BLaER1 (cell line): ENCODE data around the gene TMEM108.
A peak's percentile ranks its signal among the peaks of the same experiment; 100 is the strongest.

Experiments
- H3K27ac ChIP-seq: shearing (Covaris generic); formaldehyde crosslinking; 2 replicates; pipeline ENCODE4 v1.8.1; 2022
- H3K27me3 ChIP-seq: shearing (Covaris generic); formaldehyde crosslinking; 2 replicates; pipeline ENCODE4 v1.8.1; 2022
- H3K36me3 ChIP-seq: shearing (Covaris generic); formaldehyde crosslinking; 2 replicates; pipeline ENCODE4 v1.8.1; 2022
- H3K4me1 ChIP-seq: shearing (Covaris generic); formaldehyde crosslinking; 2 replicates; pipeline ENCODE4 v1.8.1; 2022
- H3K4me2 ChIP-seq: shearing (Covaris generic); formaldehyde crosslinking; 2 replicates; pipeline ENCODE4 v1.8.1; 2022
- H3K4me3 ChIP-seq: shearing (Covaris generic); formaldehyde crosslinking; 2 replicates; pipeline ENCODE4 v1.8.1; 2022
- H3K9ac ChIP-seq: shearing (Covaris generic); formaldehyde crosslinking; 2 replicates; pipeline ENCODE4 v1.8.1; 2022
- H3K9me3 ChIP-seq: shearing (Covaris generic); formaldehyde crosslinking; 2 replicates; pipeline ENCODE4 v1.8.1; 2022
- H4K20me1 ChIP-seq: shearing (Covaris generic); formaldehyde crosslinking; 2 replicates; pipeline ENCODE4 v1.8.1; 2022
- Cebpa-rat ChIP-seq: shearing (Covaris generic); IDR thresholded peaks from 2 replicates; pipeline ENCODE4 v1.8.1; 2022

Gene TMEM108

DNA sequence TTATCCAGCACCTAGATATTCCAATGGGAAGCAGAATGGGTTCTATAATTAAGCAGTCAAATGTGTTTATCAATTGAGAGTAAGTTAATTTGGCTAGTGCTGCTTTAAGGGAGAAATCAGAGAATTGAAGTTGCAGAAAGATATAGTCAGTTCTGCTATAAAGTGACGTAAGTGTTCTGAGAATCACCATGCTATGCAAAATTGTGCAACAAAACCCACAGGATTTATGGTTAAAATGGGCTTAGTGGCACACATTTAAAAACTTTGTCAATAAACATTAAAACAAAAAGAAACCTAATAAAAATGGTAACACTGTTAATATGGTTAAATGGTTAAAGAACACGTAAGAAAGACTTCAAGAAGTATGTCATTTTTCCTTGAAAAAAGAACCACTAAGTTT lies 74.5 kb downstream of the TMEM108 start:
- H3K27ac ChIP-seq: no peak overlapping the region
- no peaks in the 10 kb centered on the region for H3K27me3 ChIP-seq
- no peak overlapping the region for H3K4me3 ChIP-seq
- H4K20me1 ChIP-seq: no peaks in the 10 kb centered on the region
- H3K9ac ChIP-seq: no peak overlapping the region
- H3K36me3 ChIP-seq: no peaks in the 10 kb centered on the region
- no peaks in the 10 kb centered on the region for H3K9me3 ChIP-seq
- H3K4me2 ChIP-seq: no peak overlapping the region
- H3K4me1 ChIP-seq: peaks cover 47% of the 10 kb centered on the region
- TF ChIP-seq Cebpa-rat: no peak

DNA sequence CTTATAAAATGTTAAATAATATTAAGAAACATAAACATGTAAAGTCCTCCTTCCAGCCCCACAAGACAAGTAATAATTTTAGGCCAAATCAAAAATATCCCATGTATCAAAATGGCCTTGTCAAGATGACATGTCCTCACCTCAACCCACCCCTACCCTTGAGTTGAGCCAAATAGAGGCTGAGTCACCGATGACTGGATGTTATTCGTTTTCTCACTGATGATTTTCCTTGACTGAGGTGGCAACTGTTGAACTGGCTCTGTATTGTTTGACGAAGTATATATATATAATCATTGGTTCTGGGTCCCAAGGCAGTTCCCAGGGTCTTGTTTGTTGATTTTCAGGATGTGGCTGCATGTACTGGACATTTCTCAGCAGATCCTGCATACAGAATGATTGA lies 75.3 kb downstream of the TMEM108 start:
- H3K9ac ChIP-seq: no peak overlapping the region
- peak overlapping the region; percentile 39 for H3K4me2 ChIP-seq
- no peaks in the 10 kb centered on the region for H3K36me3 ChIP-seq

DNA sequence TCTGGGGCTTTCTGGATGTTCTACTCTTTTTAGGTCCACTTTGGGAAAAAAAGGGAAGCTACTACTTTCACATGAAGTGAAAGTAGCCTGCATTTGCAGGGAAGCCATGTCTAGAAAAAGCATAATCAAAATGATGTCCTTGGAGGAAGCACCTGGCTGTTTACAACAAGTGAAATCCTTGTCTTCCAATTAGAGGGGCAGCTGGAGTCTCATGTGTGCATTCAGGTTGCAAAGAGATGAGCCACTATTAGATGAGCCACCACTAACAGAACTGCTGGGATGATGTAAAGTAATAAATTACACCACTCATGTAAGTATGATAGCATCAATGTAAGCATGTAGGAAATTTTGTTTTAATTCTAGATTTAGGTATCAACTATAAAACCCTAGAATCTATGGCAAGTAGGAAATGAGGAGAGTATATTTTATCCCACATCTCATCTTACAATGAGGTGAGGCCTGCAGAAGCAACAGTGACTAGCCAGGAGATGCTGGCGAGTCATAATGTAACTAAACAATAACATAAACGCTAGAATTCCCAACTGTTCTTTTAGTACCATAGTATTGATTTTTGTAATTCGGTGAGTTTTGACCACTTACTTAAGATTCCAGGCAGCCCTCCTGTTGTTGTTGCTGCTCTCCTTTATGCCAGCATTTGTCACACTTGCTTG lies 75.9 kb downstream of the TMEM108 start:
- Histone ChIP-seq H4K20me1 (no peaks in the 10 kb centered on the region), H3K4me1 (peaks cover 44% of the 10 kb centered on the region), H3K27me3 (no peaks in the 10 kb centered on the region), H3K9ac (no peak overlapping the region), H3K4me2 (peak overlapping the region; percentile 39), H3K4me3 (no peak overlapping the region), H3K27ac (peak overlapping the region; percentile 27; the same call in 1 of the 2 replicates), H3K36me3 (no peaks in the 10 kb centered on the region), H3K9me3 (no peaks in the 10 kb centered on the region)
- no peak for TF ChIP-seq Cebpa-rat

More for the DNA sequence above, 75.3 kb downstream of the TMEM108 start:
- no peak for TF ChIP-seq Cebpa-rat
- Histone ChIP-seq H3K9me3 (no peaks in the 10 kb centered on the region), H3K4me3 (no peak overlapping the region), H3K27me3 (no peaks in the 10 kb centered on the region), H4K20me1 (no peaks in the 10 kb centered on the region), H3K4me1 (peaks cover 47% of the 10 kb centered on the region), H3K27ac (no peak overlapping the region)

DNA sequence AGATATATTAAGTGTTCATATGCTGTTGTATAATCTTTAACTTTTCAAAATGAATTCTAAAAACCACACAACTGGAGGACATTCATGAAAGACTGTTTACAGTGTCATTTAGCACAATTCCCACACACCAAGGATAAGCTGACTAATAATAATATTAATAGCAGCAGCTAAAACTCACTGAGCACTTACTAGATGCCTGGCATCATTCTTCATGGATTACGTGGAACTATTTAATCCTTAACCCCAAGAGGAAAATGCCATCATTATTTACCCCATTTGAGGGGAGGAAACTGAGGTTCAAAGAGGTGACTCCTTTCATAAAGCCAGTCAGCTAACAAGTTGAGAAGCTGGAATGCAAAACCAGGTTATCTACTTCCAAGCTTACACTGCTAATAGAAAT lies 77.0 kb downstream of the TMEM108 start:
- no peak for TF ChIP-seq Cebpa-rat
- Histone ChIP-seq H3K4me3 (no peak overlapping the region), H3K9ac (no peak overlapping the region), H3K27ac (no peak overlapping the region), H3K9me3 (no peaks in the 10 kb centered on the region), H3K27me3 (no peaks in the 10 kb centered on the region), H3K4me2 (no peak overlapping the region), H4K20me1 (no peaks in the 10 kb centered on the region), H3K4me1 (peaks cover 38% of the 10 kb centered on the region), H3K36me3 (no peaks in the 10 kb centered on the region)

DNA sequence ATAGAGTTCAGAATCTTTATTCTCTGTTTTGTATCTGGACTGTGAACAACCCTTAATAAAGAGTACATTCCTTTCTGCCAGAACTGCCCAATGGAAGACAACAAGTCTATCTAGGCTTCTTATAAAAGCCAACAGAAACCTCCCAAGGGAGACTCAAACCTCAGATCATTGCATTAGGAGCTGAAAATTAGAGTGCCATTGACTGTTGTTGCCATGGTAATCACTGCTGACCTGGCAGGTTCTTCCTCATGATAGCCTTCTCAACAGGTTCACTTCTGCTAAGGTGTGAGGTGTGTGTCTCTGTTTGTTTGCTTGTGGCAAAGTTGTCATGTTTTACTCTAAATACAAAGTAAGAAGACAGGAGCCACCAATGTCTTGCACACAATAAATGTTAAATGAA lies 79.2 kb downstream of the TMEM108 start:
- H3K36me3 ChIP-seq: no peaks in the 10 kb centered on the region
- H3K27me3 ChIP-seq: no peaks in the 10 kb centered on the region
- no peaks in the 10 kb centered on the region for H4K20me1 ChIP-seq
- TF ChIP-seq Cebpa-rat: no peak
- peak overlapping the region; percentile 11 for H3K4me2 ChIP-seq
- H3K27ac ChIP-seq: no peak overlapping the region
- peaks cover 52% of the 10 kb centered on the region for H3K4me1 ChIP-seq
- no peaks in the 10 kb centered on the region for H3K9me3 ChIP-seq
- H3K4me3 ChIP-seq: no peak overlapping the region
- no peak overlapping the region for H3K9ac ChIP-seq

DNA sequence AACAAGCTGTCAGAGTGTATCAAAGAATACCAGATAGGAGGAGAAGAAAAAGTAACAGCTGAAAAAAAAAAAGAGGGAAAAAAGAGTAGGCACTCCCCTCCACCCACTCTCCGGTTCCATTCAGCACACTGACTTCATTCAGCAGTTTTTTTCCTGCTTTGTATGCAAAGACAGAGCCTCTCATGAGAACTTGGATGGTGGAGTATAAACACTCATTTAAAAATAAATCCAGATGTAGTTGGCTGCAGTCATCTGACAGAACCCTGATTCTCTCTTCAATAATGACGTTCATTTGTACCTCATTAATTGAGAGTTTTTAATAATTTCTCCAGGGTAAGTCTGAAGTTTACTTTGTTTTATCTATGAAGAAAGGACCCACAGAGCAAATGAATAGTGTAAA lies 81.0 kb downstream of the TMEM108 start:
- no peaks in the 10 kb centered on the region for H3K27me3 ChIP-seq

DNA sequence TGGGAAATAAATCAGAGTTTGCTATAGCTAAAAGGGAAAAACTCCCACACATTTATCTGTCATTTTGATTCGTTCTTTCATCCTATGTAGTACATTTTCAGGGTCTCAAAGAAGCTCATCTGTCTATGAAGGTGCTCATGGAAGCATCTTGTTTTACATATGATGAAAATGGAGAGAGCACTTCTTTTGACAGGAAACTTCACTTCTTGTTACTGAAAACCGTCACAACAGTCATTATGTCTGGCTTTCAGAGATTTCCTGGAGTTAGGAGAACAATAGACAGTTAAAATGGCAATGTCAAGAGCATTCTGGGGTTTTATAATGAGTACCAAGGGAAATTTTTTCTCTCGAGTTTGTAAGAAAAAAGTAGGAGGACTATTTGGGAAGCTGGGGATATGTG lies 83.3 kb downstream of the TMEM108 start:
- Histone ChIP-seq H3K4me2 (peak overlapping the region; percentile 49), H3K27ac (no peak overlapping the region), H3K4me3 (no peak overlapping the region), H3K27me3 (no peaks in the 10 kb centered on the region), H4K20me1 (no peaks in the 10 kb centered on the region), H3K36me3 (no peaks in the 10 kb centered on the region), H3K4me1 (peaks cover 40% of the 10 kb centered on the region), H3K9ac (no peak overlapping the region), H3K9me3 (no peaks in the 10 kb centered on the region)
- TF ChIP-seq Cebpa-rat: no peak

More for the DNA sequence above, 81.0 kb downstream of the TMEM108 start:
- TF ChIP-seq Cebpa-rat: no peak
- H3K27ac ChIP-seq: no peak overlapping the region
- no peaks in the 10 kb centered on the region for H3K36me3 ChIP-seq
- no peak overlapping the region for H3K4me3 ChIP-seq
- H3K9ac ChIP-seq: no peak overlapping the region
- no peaks in the 10 kb centered on the region for H3K9me3 ChIP-seq
- H4K20me1 ChIP-seq: no peaks in the 10 kb centered on the region
- H3K4me2 ChIP-seq: no peak overlapping the region
- H3K4me1 ChIP-seq: peaks cover 51% of the 10 kb centered on the region

DNA sequence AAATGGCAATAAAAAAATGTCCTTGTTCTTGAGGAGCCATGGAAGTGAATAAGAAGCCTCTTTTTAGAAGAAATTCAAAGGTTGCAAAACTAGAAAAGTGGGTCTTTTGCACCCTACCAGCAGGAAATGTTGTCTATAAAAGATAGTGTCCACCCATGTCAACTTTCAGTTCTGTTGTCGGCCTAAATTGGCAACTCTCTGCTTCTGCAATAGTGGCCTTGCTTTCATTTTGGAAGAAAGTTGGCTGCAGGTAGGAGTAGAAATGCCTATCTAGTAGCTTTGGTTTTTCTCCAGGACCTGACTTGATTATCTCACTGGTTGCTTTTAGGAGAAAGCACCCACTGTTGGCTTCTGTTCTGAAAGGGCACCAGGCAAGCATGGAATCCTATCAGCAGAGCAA lies 85.4 kb downstream of the TMEM108 start:
- Histone ChIP-seq H3K4me3 (no peak overlapping the region), H3K4me2 (peak overlapping the region; percentile 58), H3K27me3 (no peaks in the 10 kb centered on the region)

DNA sequence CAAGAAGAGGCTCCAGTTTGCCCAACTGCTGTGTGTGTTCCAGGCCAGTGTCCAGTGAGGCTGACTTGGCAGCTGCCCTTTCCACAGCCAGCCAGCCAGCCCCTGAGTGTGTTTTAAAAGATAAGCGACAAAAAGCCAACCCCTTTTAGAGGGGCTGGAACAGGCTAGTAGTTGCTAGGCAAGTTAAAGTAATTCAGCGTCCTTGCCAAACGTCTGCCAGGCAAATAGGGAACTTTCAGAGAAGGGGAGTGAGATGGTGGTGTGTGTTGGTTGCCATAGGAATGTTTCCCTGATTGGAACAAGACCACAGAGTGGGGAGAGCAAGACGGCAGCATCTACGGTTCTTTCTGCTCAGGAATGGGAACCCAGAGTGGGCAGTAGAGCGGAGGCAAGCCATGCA lies 86.3 kb downstream of the TMEM108 start:
- Histone ChIP-seq H3K4me2 (peak overlapping the region; percentile 58), H3K4me3 (no peak overlapping the region), H3K9me3 (no peaks in the 10 kb centered on the region), H4K20me1 (no peaks in the 10 kb centered on the region), H3K4me1 (peaks cover 33% of the 10 kb centered on the region), H3K27me3 (no peaks in the 10 kb centered on the region), H3K9ac (no peak overlapping the region), H3K36me3 (no peaks in the 10 kb centered on the region), H3K27ac (no peak overlapping the region)
- no peak for TF ChIP-seq Cebpa-rat

More for the DNA sequence above, 85.4 kb downstream of the TMEM108 start:
- no peaks in the 10 kb centered on the region for H3K9me3 ChIP-seq
- no peaks in the 10 kb centered on the region for H3K36me3 ChIP-seq
- H3K9ac ChIP-seq: no peak overlapping the region
- no peak overlapping the region for H3K27ac ChIP-seq
- H4K20me1 ChIP-seq: no peaks in the 10 kb centered on the region
- H3K4me1 ChIP-seq: peaks cover 32% of the 10 kb centered on the region
- TF ChIP-seq Cebpa-rat: no peak

DNA sequence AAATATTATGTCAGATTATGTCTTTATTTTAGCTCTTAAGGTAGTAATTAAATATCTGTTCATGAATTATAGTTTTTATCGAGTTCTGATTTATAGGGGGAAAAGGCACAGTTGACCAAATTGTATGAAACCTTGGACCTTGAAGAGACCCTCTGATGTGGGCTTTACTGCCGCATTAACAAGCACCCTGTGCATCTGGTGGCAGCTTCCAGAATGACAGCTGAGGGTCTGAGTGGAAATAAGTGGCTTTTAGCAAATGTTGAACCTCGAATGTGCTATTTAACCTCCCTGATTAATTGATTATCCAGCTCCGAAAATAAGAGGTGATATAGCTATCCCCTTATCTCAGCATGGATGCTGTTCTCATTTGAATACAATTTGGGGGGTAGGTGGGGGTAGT lies 87.0 kb downstream of the TMEM108 start:
- H3K4me3 ChIP-seq: no peak overlapping the region
- H3K27ac ChIP-seq: no peak overlapping the region
- no peaks in the 10 kb centered on the region for H3K36me3 ChIP-seq
- H3K27me3 ChIP-seq: no peaks in the 10 kb centered on the region
- TF ChIP-seq Cebpa-rat: no peak
- no peak overlapping the region for H3K9ac ChIP-seq
- H3K9me3 ChIP-seq: no peaks in the 10 kb centered on the region
- no peak overlapping the region for H3K4me2 ChIP-seq
- peaks cover 33% of the 10 kb centered on the region for H3K4me1 ChIP-seq
- H4K20me1 ChIP-seq: no peaks in the 10 kb centered on the region

DNA sequence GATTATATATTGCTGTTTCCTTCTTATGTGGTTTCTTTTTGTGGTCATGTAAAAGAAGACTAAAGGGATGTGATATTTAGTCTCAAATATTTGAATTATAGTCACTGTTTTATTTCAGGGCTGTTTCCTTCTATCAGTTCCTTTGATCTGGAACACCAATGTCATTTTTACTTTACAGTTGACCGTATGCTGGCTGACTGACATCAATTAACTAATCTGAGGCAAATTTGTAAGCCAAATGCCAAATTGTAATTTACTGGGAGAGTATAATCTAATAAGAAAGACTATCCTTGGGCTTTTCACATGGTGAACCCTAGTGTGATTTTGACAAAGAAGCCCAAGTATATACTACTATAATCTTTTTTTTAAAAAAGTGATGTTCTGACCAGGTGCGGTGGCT lies 87.6 kb downstream of the TMEM108 start:
- H3K27ac ChIP-seq: no peak overlapping the region
- no peaks in the 10 kb centered on the region for H3K27me3 ChIP-seq
- H3K4me3 ChIP-seq: no peak overlapping the region
- no peak for TF ChIP-seq Cebpa-rat
- H3K9ac ChIP-seq: no peak overlapping the region
- H4K20me1 ChIP-seq: no peaks in the 10 kb centered on the region
- H3K4me1 ChIP-seq: peaks cover 33% of the 10 kb centered on the region
- no peak overlapping the region for H3K4me2 ChIP-seq
- H3K9me3 ChIP-seq: no peaks in the 10 kb centered on the region
- H3K36me3 ChIP-seq: no peaks in the 10 kb centered on the region
